Small intestine (tissue), 7 donors: ENCODE data around the gene ATPAF1. TPM values are rescaled to one million over a fixed set of nuclear protein-coding genes. Genes with fewer than 3 reads are reported as not detected.
"Not testable (repeated sequence)": the region's sequence is repeated elsewhere in the genome, so short reads cannot be mapped to it uniquely, and the experiment has no call there.

Source experiments
- DNase-seq, 2 donors: peaks; one replicate each; pipeline versions ENCODE4 v3.0.0 to v3.0.0-alpha.2; 2013
- FAIRE-seq: peaks from 2 replicates; lab custom pipeline; 2012; peaks lifted over from hg19 to GRCh38; lab: Jason Lieb, UNC
- H3K27ac ChIP-seq, 3 donors: one replicate each; pipeline ENCODE4 v1.5.1; 2013; ENCODE audit warnings: low read length in 2 of 3, mild to moderate bottlenecking in 2 of 3, control low read depth in 1 of 3, inconsistent platforms in 1 of 3, low read depth in 1 of 3, moderate library complexity in 1 of 3
- H3K27me3 ChIP-seq, 3 donors: one replicate each; pipeline ENCODE4 v1.6.1; 2013; ENCODE audit warnings: low read length in 3 of 3, inconsistent platforms in 1 of 3; ENCODE audit not compliant: control insufficient read depth in 3 of 3, insufficient read depth in 3 of 3
- H3K36me3 ChIP-seq, 3 donors: one replicate each; pipeline ENCODE4 v1.6.1; 2013; ENCODE audit warnings: low read length in 3 of 3, inconsistent platforms in 1 of 3, low read depth in 1 of 3, mild to moderate bottlenecking in 1 of 3, moderate library complexity in 1 of 3; ENCODE audit not compliant: control insufficient read depth in 3 of 3, insufficient read depth in 2 of 3
- H3K4me1 ChIP-seq, 3 donors: one replicate each; pipeline ENCODE4 v1.6.1; 2013; ENCODE audit warnings: low read length in 2 of 3, inconsistent platforms in 1 of 3, low read depth in 1 of 3, mild to moderate bottlenecking in 1 of 3, moderate library complexity in 1 of 3; ENCODE audit not compliant: control insufficient read depth in 3 of 3, insufficient read depth in 2 of 3
- H3K4me3 ChIP-seq, 3 donors: one replicate each; pipeline ENCODE4 v1.5.1; 2013; ENCODE audit warnings: low read length in 3 of 3, control low read depth in 1 of 3, inconsistent platforms in 1 of 3, low read depth in 1 of 3, mild to moderate bottlenecking in 1 of 3, moderate library complexity in 1 of 3
- H3K9me3 ChIP-seq, 2 donors: one replicate each; pipeline ENCODE4 v1.6.1; 2013; ENCODE audit warnings: low read depth in 1 of 2, low read length in 1 of 2; ENCODE audit not compliant: control insufficient read depth in 2 of 2, insufficient read depth in 1 of 2
- WGBS, 3 donors: extraction: QIAGEN DNeasy Blood & Tissue Kit; methylation state at CpG; one replicate each; pipeline ENCODE4 v1.1.7; 2013; 5-methylcytosine and 5-hydroxymethylcytosine counted together
- polyA plus RNA-seq, 4 donors: library from polyadenylated mRNA; stranded (reverse) in 3 of 4; unstranded in 1 of 4; fragments of 200-250 nt in 3 of 4; fragments of 120-200 nt in 1 of 4; gene quantifications; one replicate each; pipeline versions ENCODE4 v1.2.1 to v1.2.3, GENCODE V29; 2013
- donor health status: healthy with polysubstance abuse.
- donor health status: control.
- donor health status: control.
- donor health status: Bipolar disorder and iron deficiency.
- donor health status: healthy.

The ATPAF1 gene
- polyA plus RNA-seq, 4 donors, result 23.0 to 42.8 (median 34.6) TPM

- H3K27me3 ChIP-seq, result no peaks in the 10 kb centered on the region
- no peak overlapping the region for H3K4me3 ChIP-seq
- H3K36me3 ChIP-seq, result peaks cover 0 to 15% (median 3%) of the 10 kb centered on the region in 3 donors
- DNase-seq (no peak), FAIRE-seq (no peak)
- no peak overlapping the region for H3K27ac ChIP-seq
- H3K4me1 ChIP-seq, result peaks cover 0 to 7% (median 4%) of the 10 kb centered on the region in 3 donors
- 60 to 69% (median 62%) methylated on average over 6 of the region's 6 CpGs for WGBS, 3 donors
- H3K9me3 ChIP-seq, result peaks cover 0 to 14% of the 10 kb centered on the region in 2 donors
Measured at GRCh38 chr1:46652321-46653100, 15.7 kb downstream of the ATPAF1 start.

- Histone ChIP-seq H3K36me3 (peaks cover 0 to 15% (median 3%) of the 10 kb centered on the region in 3 donors), H3K9me3 (peaks cover 0 to 14% of the 10 kb centered on the region in 2 donors)
- H3K4me1 ChIP-seq, H3K4me3 ChIP-seq, FAIRE-seq, DNase-seq, H3K27ac ChIP-seq, H3K27me3 ChIP-seq: not testable (repeated sequence)
- WGBS, 3 donors, result 89 to 98% (median 93%) methylated on average over 3 of the region's 3 CpGs
Measured at GRCh38 chr1:46651152-46651551, 17.0 kb downstream of the ATPAF1 start.

GRCh38 chr1:46650491-46650890 lies 17.7 kb downstream of the ATPAF1 start:
- WGBS, 3 donors, result 66 to 99% (median 95%) methylated on average over 3 of the region's 3 CpGs
- H3K9me3 ChIP-seq, result peaks cover 0 to 14% of the 10 kb centered on the region in 2 donors
- peaks cover 0 to 7% (median 4%) of the 10 kb centered on the region in 3 donors for H3K4me1 ChIP-seq

GRCh38 chr1:46649764-46650163 lies 18.4 kb downstream of the ATPAF1 start:
- Histone ChIP-seq H3K27me3 (no peaks in the 10 kb centered on the region), H3K4me1 (peaks cover 0 to 7% (median 4%) of the 10 kb centered on the region in 3 donors), H3K9me3 (peaks cover 0 to 14% of the 10 kb centered on the region in 2 donors), H3K27ac (no peak overlapping the region), H3K36me3 (peaks cover 0 to 20% (median 0%) of the 10 kb centered on the region in 3 donors), H3K4me3 (no peak overlapping the region)
- DNase-seq, result no peak
- 94 to 100% (median 96%) methylated on average over 2 of the region's 2 CpGs for WGBS, 3 donors
- FAIRE-seq, result no peak

More at GRCh38 chr1:46650491-46650890, 17.7 kb downstream of the ATPAF1 start:
- Histone ChIP-seq H3K4me3 (no peak overlapping the region), H3K27me3 (no peaks in the 10 kb centered on the region), H3K36me3 (peaks cover 0 to 17% (median 0%) of the 10 kb centered on the region in 3 donors), H3K27ac (no peak overlapping the region)
- FAIRE-seq (no peak), DNase-seq (no peak)

GRCh38 chr1:46647611-46648010 lies 20.6 kb downstream of the ATPAF1 start:
- no peak for FAIRE-seq
- Histone ChIP-seq H3K9me3 (peaks cover 0 to 14% of the 10 kb centered on the region in 2 donors), H3K4me3 (no peak overlapping the region), H3K27ac (no peak overlapping the region), H3K4me1 (no peaks in the 10 kb centered on the region), H3K27me3 (no peaks in the 10 kb centered on the region), H3K36me3 (peaks cover 0 to 23% (median 0%) of the 10 kb centered on the region in 3 donors)
- 97 to 100% (median 98%) methylated on average over 3 of the region's 3 CpGs for WGBS, 3 donors
- no peak for DNase-seq

GRCh38 chr1:46646844-46647243 lies 21.3 kb downstream of the ATPAF1 start:
- Histone ChIP-seq H3K27me3 (no peaks in the 10 kb centered on the region), H3K4me1 (no peaks in the 10 kb centered on the region), H3K4me3 (no peak overlapping the region), H3K9me3 (peaks cover 0 to 14% of the 10 kb centered on the region in 2 donors), H3K36me3 (peaks cover 0 to 23% (median 3%) of the 10 kb centered on the region in 3 donors), H3K27ac (no peak overlapping the region)
- FAIRE-seq (no peak), DNase-seq (no peak)
- WGBS, 3 donors, result 91 to 96% (median 95%) methylated on average over 2 of the region's 2 CpGs

- Histone ChIP-seq H3K27me3 (no peaks in the 10 kb centered on the region), H3K4me3 (no peak overlapping the region), H3K4me1 (no peaks in the 10 kb centered on the region), H3K27ac (no peak overlapping the region), H3K9me3 (peaks cover 0 to 14% of the 10 kb centered on the region in 2 donors), H3K36me3 (peaks cover 0 to 23% (median 3%) of the 10 kb centered on the region in 3 donors)
- DNase-seq (no peak), FAIRE-seq (no peak)
- 46 to 74% (median 69%) methylated on average over 1 of the region's 1 CpG for WGBS, 3 donors
Measured at GRCh38 chr1:46646331-46646730, 21.8 kb downstream of the ATPAF1 start.

GRCh38 chr1:46645815-46646214 lies 22.3 kb downstream of the ATPAF1 start:
- WGBS, 3 donors, result 94 to 95% (median 94%) methylated on average over 4 of the region's 4 CpGs
- DNase-seq (no peak), FAIRE-seq (no peak)
- no peaks in the 10 kb centered on the region for H3K27me3 ChIP-seq
- peaks cover 0 to 23% (median 3%) of the 10 kb centered on the region in 3 donors for H3K36me3 ChIP-seq
- no peak overlapping the region for H3K4me3 ChIP-seq
- peaks cover 0 to 14% of the 10 kb centered on the region in 2 donors for H3K9me3 ChIP-seq
- H3K27ac ChIP-seq, result no peak overlapping the region
- H3K4me1 ChIP-seq, result no peaks in the 10 kb centered on the region
